Keratinocyte (primary cell): ENCODE measurements around the gene ERC2. TPM values are rescaled to one million over a fixed set of nuclear protein-coding genes. Genes with fewer than 3 reads are reported as not detected.

Experiments
- DNase-seq: peaks from one replicate; pipeline ENCODE4 v3.0.0-alpha.2; 2011; ENCODE audit warnings: low read depth, missing footprints, low spot score
- FAIRE-seq: peaks from 2 replicates; lab custom pipeline; 2011; peaks lifted over from hg19 to GRCh38; lab: Jason Lieb, UNC
- H2AFZ ChIP-seq: 2 replicates; pipeline ENCODE4 v1.6.0; 2012; ENCODE audit warnings: low read length, control low read depth, inconsistent platforms; ENCODE audit not compliant: control insufficient read depth
- H3K27ac ChIP-seq: 2 replicates; pipeline ENCODE4 v1.5.1; 2011; ENCODE audit warnings: low read length; ENCODE audit not compliant: control insufficient read depth, insufficient read depth
- H3K27me3 ChIP-seq: 3 replicates; pipeline ENCODE4 v1.6.0; 2011; ENCODE audit warnings: low read length; ENCODE audit not compliant: control insufficient read depth, insufficient read depth; ENCODE audit errors: extremely low read depth
- H3K36me3 ChIP-seq, 2 experiments: 2 replicates in 1 of 2; 3 replicates in 1 of 2; pipeline ENCODE4 v1.5.1; 2011; ENCODE audit warnings: low read length in 2 of 2, mild to moderate bottlenecking in 1 of 2; ENCODE audit not compliant: control insufficient read depth in 2 of 2, insufficient read depth in 2 of 2; ENCODE audit errors: extremely low read depth in 1 of 2
- H3K4me1 ChIP-seq: 3 replicates; pipeline ENCODE4 v1.5.1; 2011; ENCODE audit warnings: low read length; ENCODE audit not compliant: control insufficient read depth, insufficient read depth; ENCODE audit errors: extremely low read depth
- H3K4me2 ChIP-seq: 3 replicates; pipeline ENCODE4 v1.6.0; 2011; ENCODE audit warnings: low read depth, low read length; ENCODE audit not compliant: control insufficient read depth, insufficient read depth; ENCODE audit errors: extremely low read depth
- H3K4me3 ChIP-seq, 3 experiments: fragments of 200-600 bp in 1 of 3; sonication (generic) in 1 of 3; 2 replicates in 2 of 3; 3 replicates in 1 of 3; pipeline ENCODE4 v1.5.1; 2011 to 2016; ENCODE audit warnings: low read length in 3 of 3, mild to moderate bottlenecking in 3 of 3, control low read depth in 2 of 3, inconsistent platforms in 1 of 3, low read depth in 1 of 3, mixed read lengths in 1 of 3, mixed run types in 1 of 3, moderate library complexity in 1 of 3; ENCODE audit not compliant: control insufficient read depth in 2 of 3, insufficient read depth in 2 of 3; ENCODE audit errors: extremely low read depth in 1 of 3
- H3K79me2 ChIP-seq: 2 replicates; pipeline ENCODE4 v1.6.0; 2012; ENCODE audit warnings: low read length; ENCODE audit not compliant: control insufficient read depth, insufficient read depth
- H3K9ac ChIP-seq: 3 replicates; pipeline ENCODE4 v1.6.0; 2011; ENCODE audit warnings: low read length; ENCODE audit not compliant: control insufficient read depth, insufficient read depth; ENCODE audit errors: extremely low read depth
- H3K9me1 ChIP-seq: 3 replicates; pipeline ENCODE4 v1.6.0; 2011; ENCODE audit warnings: low read length; ENCODE audit not compliant: control insufficient read depth, insufficient read depth; ENCODE audit errors: extremely low read depth
- H3K9me3 ChIP-seq: 2 replicates; pipeline ENCODE4 v1.5.1; 2012; ENCODE audit warnings: low read depth, low read length; ENCODE audit not compliant: control insufficient read depth
- H4K20me1 ChIP-seq: 3 replicates; pipeline ENCODE4 v1.6.0; 2011; ENCODE audit warnings: low read length; ENCODE audit not compliant: control insufficient read depth, insufficient read depth; ENCODE audit errors: extremely low read depth
- EZH2 ChIP-seq: IDR thresholded peaks from one replicate; pipeline ENCODE4 v1.6.1; 2012; ENCODE audit warnings: inconsistent platforms, mild to moderate bottlenecking, low read length, moderate library complexity
- dilution Hi-C: fragments of 300-500 bp; cut with MboI; formaldehyde crosslinking; loops from one replicate; pipeline ENCODE4 v1.7.0; 2020; ENCODE audit warnings: low sequenced_read_pairs; ENCODE audit not compliant: extremely low pct_ligation_motif_present
- polyA plus RNA-seq, 5 experiments: library from polyadenylated mRNA; depleted of rRNA in 3 of 5; stranded (reverse) in 3 of 5; stranded (forward) in 1 of 5; unstranded in 1 of 5; fragments of >200 nt; gene quantifications; 1 replicate in 1 of 5; 2 replicates in 3 of 5; 3 replicates in 1 of 5; pipeline versions ENCODE4 v1.2.1 to v1.2.3, GENCODE V29; 2011 to 2012; ENCODE audit warnings: missing spikeins in 2 of 5, low read depth in 1 of 5, low replicate concordance in 1 of 5
- TF ChIP-seq, protein P1 (sequence below), 3 experiments: IDR thresholded peaks in 1 of 3; conservative IDR thresholded peaks in 1 of 3; optimal IDR thresholded peaks in 1 of 3; 2 replicates in 2 of 3; 3 replicates in 1 of 3; pipeline versions ENCODE3 to v1.5.1; 2011; ENCODE audit warnings: low read length in 3 of 3, mild to moderate bottlenecking in 3 of 3, moderate library complexity in 2 of 3, control low read depth in 1 of 3, inconsistent platforms in 1 of 3; ENCODE audit not compliant: insufficient read depth in 2 of 3; ENCODE audit errors: extremely low read depth in 1 of 3

ERC2 gene
- polyA plus RNA-seq, 1 donor (not counting 4 experiments of a cell fraction or from before 2014, with no cell fraction given): 0.08 TPM

DNA sequence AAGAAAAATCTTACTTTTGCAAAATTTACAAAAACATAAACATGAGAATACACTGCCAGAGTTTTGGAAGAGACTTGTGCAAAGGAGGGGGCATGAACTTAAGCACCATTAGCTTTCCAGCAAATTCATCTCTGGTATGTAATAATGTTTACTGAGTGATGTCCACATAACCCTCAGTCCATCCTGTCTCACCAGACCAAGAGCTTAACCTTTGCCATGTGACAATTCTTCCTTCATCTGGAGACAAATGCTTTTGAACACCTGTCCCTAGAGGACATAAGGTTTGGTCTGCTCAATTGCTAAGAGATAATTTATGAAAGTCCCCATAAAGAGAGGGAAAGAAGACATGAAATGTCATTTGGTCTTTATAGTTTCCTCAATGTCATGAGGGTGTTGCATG lies 412.3 kb downstream of the ERC2 start:
- dilution Hi-C loops: no loop called here
- no peak for TF ChIP-seq EZH2
- TF ChIP-seq, protein P1, sequence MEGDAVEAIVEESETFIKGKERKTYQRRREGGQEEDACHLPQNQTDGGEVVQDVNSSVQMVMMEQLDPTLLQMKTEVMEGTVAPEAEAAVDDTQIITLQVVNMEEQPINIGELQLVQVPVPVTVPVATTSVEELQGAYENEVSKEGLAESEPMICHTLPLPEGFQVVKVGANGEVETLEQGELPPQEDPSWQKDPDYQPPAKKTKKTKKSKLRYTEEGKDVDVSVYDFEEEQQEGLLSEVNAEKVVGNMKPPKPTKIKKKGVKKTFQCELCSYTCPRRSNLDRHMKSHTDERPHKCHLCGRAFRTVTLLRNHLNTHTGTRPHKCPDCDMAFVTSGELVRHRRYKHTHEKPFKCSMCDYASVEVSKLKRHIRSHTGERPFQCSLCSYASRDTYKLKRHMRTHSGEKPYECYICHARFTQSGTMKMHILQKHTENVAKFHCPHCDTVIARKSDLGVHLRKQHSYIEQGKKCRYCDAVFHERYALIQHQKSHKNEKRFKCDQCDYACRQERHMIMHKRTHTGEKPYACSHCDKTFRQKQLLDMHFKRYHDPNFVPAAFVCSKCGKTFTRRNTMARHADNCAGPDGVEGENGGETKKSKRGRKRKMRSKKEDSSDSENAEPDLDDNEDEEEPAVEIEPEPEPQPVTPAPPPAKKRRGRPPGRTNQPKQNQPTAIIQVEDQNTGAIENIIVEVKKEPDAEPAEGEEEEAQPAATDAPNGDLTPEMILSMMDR (optimal IDR thresholded peaks at IDR 0.05 in 1 of 3, IDR thresholded peaks at IDR 0.05 in 1 of 3, conservative IDR thresholded peaks at IDR 0.05 in 1 of 3; ENCODE audit: extremely low read depth in 1 of 3, insufficient read depth in 2 of 3, low read length in 3 of 3): no peak
- DNase-seq (no peak), FAIRE-seq (no peak)
- H3K4me3 ChIP-seq: no peak overlapping the region
- no peaks in the 10 kb centered on the region for H4K20me1 ChIP-seq
- H3K4me2 ChIP-seq: no peak overlapping the region
- no peaks in the 10 kb centered on the region for H3K4me1 ChIP-seq
- no peak overlapping the region for H3K9ac ChIP-seq
- H2AFZ ChIP-seq: no peak overlapping the region
- no peaks in the 10 kb centered on the region for H3K79me2 ChIP-seq
- H3K36me3 ChIP-seq: no peaks in the 10 kb centered on the region
- no peaks in the 10 kb centered on the region for H3K9me1 ChIP-seq
- no peak overlapping the region for H3K27ac ChIP-seq
- H3K27me3 ChIP-seq: no peaks in the 10 kb centered on the region
- no peaks in the 10 kb centered on the region for H3K9me3 ChIP-seq

DNA sequence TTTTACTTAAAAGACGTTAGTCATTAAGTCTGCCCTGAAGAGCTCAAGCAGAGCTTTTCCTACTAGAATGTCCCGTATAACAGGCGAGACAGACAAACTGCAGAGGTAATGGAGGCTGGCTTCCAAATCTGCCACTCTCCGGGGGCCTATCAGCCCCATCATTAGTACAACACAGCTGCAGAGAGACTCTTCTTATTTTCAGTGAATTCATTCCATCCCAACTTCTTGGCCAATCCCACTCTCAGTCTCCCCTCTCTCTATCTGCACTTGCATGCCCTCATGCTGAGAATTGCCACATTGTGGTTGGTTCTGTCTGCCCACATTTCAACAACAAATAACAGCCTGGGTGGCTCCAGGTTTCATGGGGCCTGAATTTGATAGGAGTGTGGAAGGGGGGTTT lies 412.7 kb downstream of the ERC2 start:
- Histone ChIP-seq H3K27ac (no peak overlapping the region), H3K79me2 (no peaks in the 10 kb centered on the region), H3K4me3 (no peak overlapping the region), H3K9me1 (no peaks in the 10 kb centered on the region), H2AFZ (no peak overlapping the region), H4K20me1 (no peaks in the 10 kb centered on the region), H3K4me1 (no peaks in the 10 kb centered on the region), H3K36me3 (no peaks in the 10 kb centered on the region), H3K9me3 (no peaks in the 10 kb centered on the region), H3K4me2 (no peak overlapping the region), H3K27me3 (no peaks in the 10 kb centered on the region), H3K9ac (no peak overlapping the region)
- no peak for TF ChIP-seq EZH2
- TF ChIP-seq, protein P1 (optimal IDR thresholded peaks at IDR 0.05 in 1 of 3, IDR thresholded peaks at IDR 0.05 in 1 of 3, conservative IDR thresholded peaks at IDR 0.05 in 1 of 3; ENCODE audit: extremely low read depth in 1 of 3, insufficient read depth in 2 of 3, low read length in 3 of 3): no peak
- dilution Hi-C loops: no loop called here
- DNase-seq (no peak), FAIRE-seq (no peak)
